Right atrium auricular region (tissue), 2 donors: ENCODE data around the gene SRI. TPM values are rescaled to one million over a fixed set of nuclear protein-coding genes. Genes with fewer than 3 reads are reported as not detected.

ENCODE experiments used
- DNase-seq: peaks from one replicate; pipeline ENCODE4 v3.0.0-alpha.2; 2019; ENCODE audit warnings: low spot score
- H3K27ac ChIP-seq, 2 donors: fragments of 200-600 bp; sonication (generic); 1 replicate in 1 of 2; 2 replicates in 1 of 2; pipeline ENCODE4 v1.5.1; 2016 to 2019
- H3K27me3 ChIP-seq, 2 donors: fragments of 200-600 bp; sonication (generic); one replicate each; pipeline versions ENCODE4 v1.5.1 to v1.6.0; 2017 to 2019
- H3K36me3 ChIP-seq: fragments of 200-600 bp; sonication (generic); one replicate; pipeline ENCODE4 v1.5.1; 2016
- H3K4me1 ChIP-seq, 2 donors: fragments of 200-600 bp; sonication (generic); one replicate each; pipeline versions ENCODE4 v1.5.1 to v1.6.0; 2017 to 2019
- H3K4me3 ChIP-seq, 2 donors: fragments of 200-600 bp; sonication (generic); 1 replicate in 1 of 2; 2 replicates in 1 of 2; pipeline ENCODE4 v1.5.1; 2017 to 2019; ENCODE audit warnings: mild to moderate bottlenecking in 1 of 2, moderate library complexity in 1 of 2
- H3K9me3 ChIP-seq, 2 donors: fragments of 200-600 bp; sonication (generic); one replicate each; pipeline ENCODE4 v1.5.1; 2019
- total RNA-seq, 2 donors: library from RNA; depleted of rRNA; stranded (reverse); fragments of >200 nt; gene quantifications; one replicate each; pipeline ENCODE4 v1.1.0, GENCODE V29; 2016
- TF ChIP-seq, protein P1 (sequence below), 2 donors: fragments of 200-600 bp; sonication (generic); IDR thresholded peaks; one replicate each; pipeline ENCODE4 v1.5.1; 2019; ENCODE audit warnings: antibody characterized with exemption in 2 of 2

SRI gene
- total RNA-seq, 2 donors from 2014 or later, result 42.5 to 63.4 TPM

DNA sequence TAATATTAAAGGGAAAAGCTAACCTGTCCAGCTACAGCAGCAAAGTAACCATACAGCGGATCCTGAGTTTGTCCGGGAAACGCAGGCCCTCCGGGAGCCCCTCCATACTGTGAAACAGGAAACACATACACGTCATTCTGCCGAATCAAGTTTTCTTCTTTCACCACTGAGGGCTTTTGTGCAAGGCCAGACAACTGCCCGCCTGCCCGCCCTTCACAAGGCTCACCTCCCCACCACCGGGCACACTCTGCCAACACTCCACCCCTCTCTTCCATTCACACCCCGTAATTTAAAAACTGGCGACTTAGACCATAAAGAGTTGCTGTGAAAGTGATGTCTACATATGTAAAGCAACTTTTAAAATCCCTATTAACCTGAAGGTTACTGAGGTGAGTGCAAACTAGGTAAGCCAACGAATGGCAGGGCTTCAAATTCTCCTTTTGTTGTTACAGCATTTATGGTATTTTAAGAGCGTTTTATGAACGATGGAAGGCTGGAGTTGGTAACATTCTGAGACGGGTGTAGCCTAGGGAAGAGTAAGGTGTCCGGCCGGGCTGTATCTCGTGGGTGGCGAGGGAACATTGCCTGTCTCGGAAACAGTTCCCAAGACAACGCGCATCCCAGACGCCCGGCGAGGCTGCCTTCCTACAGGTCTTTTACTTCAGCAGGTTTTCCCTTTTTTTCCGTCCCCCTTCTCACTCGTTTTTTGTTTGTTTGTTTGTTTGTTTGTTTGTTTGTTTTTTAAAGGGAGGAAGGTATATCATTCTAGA, 817 bp downstream of the SRI start:
- no peaks in the 10 kb centered on the region for H3K27me3 ChIP-seq
- H3K9me3 ChIP-seq, result no peaks in the 10 kb centered on the region
- DNase-seq, result peak; percentile 71
- peak overlapping the region; percentile 92 to 97 for H3K4me3 ChIP-seq
- H3K4me1 ChIP-seq, result peaks cover 0 to 20% of the 10 kb centered on the region in 2 donors
- H3K27ac ChIP-seq, result peak overlapping the region; percentile 92
- TF ChIP-seq, protein P1, sequence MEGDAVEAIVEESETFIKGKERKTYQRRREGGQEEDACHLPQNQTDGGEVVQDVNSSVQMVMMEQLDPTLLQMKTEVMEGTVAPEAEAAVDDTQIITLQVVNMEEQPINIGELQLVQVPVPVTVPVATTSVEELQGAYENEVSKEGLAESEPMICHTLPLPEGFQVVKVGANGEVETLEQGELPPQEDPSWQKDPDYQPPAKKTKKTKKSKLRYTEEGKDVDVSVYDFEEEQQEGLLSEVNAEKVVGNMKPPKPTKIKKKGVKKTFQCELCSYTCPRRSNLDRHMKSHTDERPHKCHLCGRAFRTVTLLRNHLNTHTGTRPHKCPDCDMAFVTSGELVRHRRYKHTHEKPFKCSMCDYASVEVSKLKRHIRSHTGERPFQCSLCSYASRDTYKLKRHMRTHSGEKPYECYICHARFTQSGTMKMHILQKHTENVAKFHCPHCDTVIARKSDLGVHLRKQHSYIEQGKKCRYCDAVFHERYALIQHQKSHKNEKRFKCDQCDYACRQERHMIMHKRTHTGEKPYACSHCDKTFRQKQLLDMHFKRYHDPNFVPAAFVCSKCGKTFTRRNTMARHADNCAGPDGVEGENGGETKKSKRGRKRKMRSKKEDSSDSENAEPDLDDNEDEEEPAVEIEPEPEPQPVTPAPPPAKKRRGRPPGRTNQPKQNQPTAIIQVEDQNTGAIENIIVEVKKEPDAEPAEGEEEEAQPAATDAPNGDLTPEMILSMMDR (IDR thresholded peaks at IDR 0.05), result no peak
- H3K36me3 ChIP-seq, result peaks cover 26% of the 10 kb centered on the region

DNA sequence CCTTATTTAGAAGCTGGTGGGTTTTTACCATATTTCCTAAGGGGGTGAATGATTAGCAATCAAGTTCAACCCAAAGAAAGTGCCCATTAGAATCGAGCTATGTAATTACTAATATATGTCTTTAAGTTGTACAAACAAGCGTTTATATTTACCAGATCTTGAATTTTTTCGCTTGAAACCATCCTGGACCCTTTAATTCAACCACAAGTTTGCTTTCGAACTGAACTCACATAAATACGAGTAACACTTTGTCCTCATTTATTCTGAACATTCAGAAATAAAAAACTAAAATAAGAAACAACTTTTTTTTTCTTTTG, 1.5 kb downstream of the SRI start:
- H3K36me3 ChIP-seq, result peaks cover 28% of the 10 kb centered on the region
- H3K9me3 ChIP-seq, result no peaks in the 10 kb centered on the region
- H3K4me1 ChIP-seq, result peaks cover 0 to 20% of the 10 kb centered on the region in 2 donors
- no peak for DNase-seq
- peak overlapping the region; percentile 92 for H3K27ac ChIP-seq
- no peaks in the 10 kb centered on the region for H3K27me3 ChIP-seq
- TF ChIP-seq, protein P1 (IDR thresholded peaks at IDR 0.05), result no peak
- peak overlapping the region; percentile 92 to 97 for H3K4me3 ChIP-seq

- Histone ChIP-seq H3K27me3 (no peaks in the 10 kb centered on the region), H3K4me3 (no peak overlapping the region), H3K36me3 (peaks cover 28% of the 10 kb centered on the region), H3K9me3 (no peaks in the 10 kb centered on the region), H3K4me1 (peaks cover 0 to 20% of the 10 kb centered on the region in 2 donors), H3K27ac (no peak overlapping the region)
- DNase-seq, result no peak
- TF ChIP-seq, protein P1 (IDR thresholded peaks at IDR 0.05), result no peak
These were observed 2.0 kb downstream of the SRI start for GRCh38 chr7:88217675-88218428.

DNA sequence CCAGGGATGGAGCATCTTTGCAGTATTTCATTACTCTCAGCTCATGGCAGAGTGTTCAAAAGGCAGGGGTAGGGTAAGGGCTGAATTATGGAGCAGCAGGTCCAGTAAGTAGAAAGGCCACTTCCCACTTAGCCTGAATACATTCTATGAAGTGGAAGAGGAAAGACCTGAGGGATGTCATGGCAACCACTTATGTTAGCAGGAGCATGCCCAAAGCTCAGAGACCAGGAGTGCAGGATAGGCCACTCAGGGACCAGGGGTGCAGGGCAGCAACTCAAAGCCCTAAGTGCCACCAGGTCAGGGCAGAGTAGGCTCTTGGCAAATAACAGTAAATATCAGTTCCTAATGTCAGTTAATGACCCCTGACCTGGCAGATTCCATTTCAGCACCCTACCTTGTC, 3.6 kb downstream of the SRI start:
- Histone ChIP-seq H3K27me3 (no peaks in the 10 kb centered on the region), H3K36me3 (peaks cover 42% of the 10 kb centered on the region), H3K27ac (no peak overlapping the region), H3K9me3 (no peaks in the 10 kb centered on the region), H3K4me3 (no peak overlapping the region), H3K4me1 (peaks cover 0 to 19% of the 10 kb centered on the region in 2 donors)
- TF ChIP-seq, protein P1 (IDR thresholded peaks at IDR 0.05), result no peak
- no peak for DNase-seq

DNA sequence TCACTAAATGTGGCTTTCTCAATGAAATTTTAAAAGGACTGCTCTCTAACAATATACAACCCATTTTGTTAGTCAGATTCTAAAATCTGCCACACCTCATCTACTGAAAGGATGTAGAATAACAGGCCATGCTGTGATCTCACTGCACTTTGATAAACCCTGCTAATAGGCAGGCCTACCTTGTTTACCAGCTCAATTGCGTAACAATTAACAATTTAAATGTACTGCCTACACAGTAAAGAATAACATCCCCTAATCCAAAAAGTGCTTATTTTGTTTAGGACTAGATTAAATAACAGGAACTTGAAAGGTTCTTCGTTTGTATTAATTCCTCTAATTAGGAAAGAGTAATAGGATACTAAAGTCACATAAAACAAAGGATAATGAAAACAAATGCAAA, 4.5 kb downstream of the SRI start:
- Histone ChIP-seq H3K4me3 (no peak overlapping the region), H3K27ac (no peak overlapping the region), H3K4me1 (peaks cover 0 to 11% of the 10 kb centered on the region in 2 donors), H3K36me3 (peaks cover 49% of the 10 kb centered on the region), H3K9me3 (no peaks in the 10 kb centered on the region), H3K27me3 (no peaks in the 10 kb centered on the region)
- no peak for DNase-seq
- TF ChIP-seq, protein P1 (IDR thresholded peaks at IDR 0.05), result no peak
